Type B pancreatic cell (in vitro differentiated cells): ENCODE measurements around the gene MRPL41. TPM values are rescaled to one million over a fixed set of nuclear protein-coding genes. Genes with fewer than 3 reads are reported as not detected.

Source experiments
- DNase-seq: peaks from one replicate; pipeline ENCODE4 v3.0.0; 2021; ENCODE audit warnings: mixed read lengths; ENCODE audit not compliant: unreplicated experiment; ENCODE audit errors: extremely low spot score
- H3K27ac Mint-ChIP-seq: 2 replicates; pipeline ENCODE4 v1.8.0; 2021; ENCODE audit warnings: mild to moderate bottlenecking, mixed read lengths
- H3K27me3 Mint-ChIP-seq: 2 replicates; pipeline ENCODE4 v1.8.0; 2021; ENCODE audit warnings: mixed read lengths
- H3K36me3 Mint-ChIP-seq: 2 replicates; pipeline ENCODE4 v1.8.0; 2021; ENCODE audit warnings: mixed read lengths
- H3K4me1 Mint-ChIP-seq: one replicate; pipeline ENCODE4 v1.8.0; 2021; ENCODE audit warnings: mixed read lengths; ENCODE audit not compliant: unreplicated experiment
- H3K4me3 Mint-ChIP-seq: 2 replicates; pipeline ENCODE4 v1.8.0; 2021; ENCODE audit warnings: mild to moderate bottlenecking, mixed read lengths
- H3K9me3 Mint-ChIP-seq: 2 replicates; pipeline ENCODE4 v1.8.0; 2021; ENCODE audit warnings: mixed read lengths
- CTCF ChIP-seq: fragments of 200-600 bp; sonication (generic); conservative IDR thresholded peaks from 2 replicates; pipeline ENCODE4 v1.5.0; 2021; ENCODE audit warnings: antibody characterized with exemption, mild to moderate bottlenecking
- long read RNA-seq: library from polyadenylated mRNA; unstranded; transcript quantifications from one replicate; pipeline ENCODE4 v2.0.0, GENCODE V29; 2020
- total RNA-seq: library from RNA; stranded (reverse); gene quantifications from 2 replicates; pipeline ENCODE4 v1.2.1, GENCODE V29; 2021; ENCODE audit warnings: low replicate concordance

Gene MRPL41
- total RNA-seq = 50.4 and 51.6 TPM in 2 replicates
- long read RNA-seq, partial matches to known transcripts = 1 of 4 reads
- long read RNA-seq, other reads (novel, unspliced or antisense) = 0 of 4 reads

GRCh38 chr9:137551264-137552021 lies at the start of gene MRPL41:
Gene MRPL41 (plus strand): TSS chr9:137551879. CDS start chr9:137552082, 203 bp downstream.
- peak; percentile 95 for DNase-seq
- TF ChIP-seq CTCF = peak; percentile 80
- Mint-ChIP-seq H3K27ac (peak within 1 kb of the TSS; percentile 86), H3K9me3 (no peaks in the 10 kb centered on the region), H3K4me3 (peak within 1 kb of the TSS; percentile 91), H3K4me1 (peaks cover 22% of the 10 kb centered on the region), H3K27me3 (no peaks in the 10 kb centered on the region), H3K36me3 (peaks cover 9% of the 10 kb centered on the region)

- Mint-ChIP-seq H3K36me3 (no peaks in the 10 kb centered on the region), H3K27ac (peak overlapping the region; percentile 91), H3K9me3 (peaks cover 5% of the 10 kb centered on the region), H3K27me3 (peaks cover 7% of the 10 kb centered on the region), H3K4me1 (peaks cover 5% of the 10 kb centered on the region), H3K4me3 (peak overlapping the region; percentile 77)
- DNase-seq = no peak
- TF ChIP-seq CTCF = no peak
Measured at GRCh38 chr9:137502008-137502911, 49.4 kb upstream of the MRPL41 start.

GRCh38 chr9:137504432-137504777 lies 47.3 kb upstream of the MRPL41 start:
- no peak overlapping the region for H3K27ac Mint-ChIP-seq
- peaks cover 5% of the 10 kb centered on the region for H3K4me1 Mint-ChIP-seq
- H3K9me3 Mint-ChIP-seq = peaks cover 5% of the 10 kb centered on the region
- TF ChIP-seq CTCF = no peak
- no peaks in the 10 kb centered on the region for H3K36me3 Mint-ChIP-seq
- no peak for DNase-seq
- H3K27me3 Mint-ChIP-seq = peaks cover 7% of the 10 kb centered on the region
- no peak overlapping the region for H3K4me3 Mint-ChIP-seq

- Mint-ChIP-seq H3K36me3 (no peaks in the 10 kb centered on the region), H3K27me3 (peaks cover 7% of the 10 kb centered on the region), H3K4me1 (peaks cover 5% of the 10 kb centered on the region), H3K4me3 (no peak overlapping the region), H3K9me3 (peaks cover 5% of the 10 kb centered on the region), H3K27ac (no peak overlapping the region)
- no peak for TF ChIP-seq CTCF
- no peak for DNase-seq
Measured at GRCh38 chr9:137505421-137506140, 46.1 kb upstream of the MRPL41 start.

GRCh38 chr9:137506274-137506673 lies 45.4 kb upstream of the MRPL41 start:
- H3K9me3 Mint-ChIP-seq = peaks cover 5% of the 10 kb centered on the region
- no peak overlapping the region for H3K27ac Mint-ChIP-seq
- no peak for TF ChIP-seq CTCF
- H3K27me3 Mint-ChIP-seq = peaks cover 7% of the 10 kb centered on the region
- DNase-seq = no peak
- no peaks in the 10 kb centered on the region for H3K36me3 Mint-ChIP-seq
- H3K4me3 Mint-ChIP-seq = no peak overlapping the region
- H3K4me1 Mint-ChIP-seq = peaks cover 5% of the 10 kb centered on the region
